Heart left ventricle (tissue), 13 donors: ENCODE results near the gene CCR1.

Experiments used
- POLR2A ChIP-seq, 2 donors: fragments of 450-650 bp; IDR thresholded peaks; one replicate each; pipeline ENCODE4 v1.6.1; 2017; ENCODE audit warnings: antibody characterized with exemption in 2 of 2, mild to moderate bottlenecking in 2 of 2, moderate library complexity in 2 of 2
- TF ChIP-seq, protein P1 (sequence below), 12 donors: fragments of 200-600 bp; sonication (generic) in 4 of 12; IDR thresholded peaks; one replicate each; pipeline versions ENCODE4 v1.5.0 to v1.8.0; 2018 to 2022; ENCODE audit warnings: antibody characterized with exemption in 12 of 12, mild to moderate bottlenecking in 5 of 12
- donor health status: ischemic (EF 13 %, LVEDD 7.1; RV severe dilation, severe dysfunction).
- donor health status: DM: no; HTN: yes; CAD: no.
- donor health status: DM: no; HTN: no; CAD: no.
- donor health status: ischemic (EF 25% LVEDD 6.9; RV normal size, moderate dysfunction).
- donor health status: ischemic (EF 25% LVEDD 5.7; RV mildly dilated, moderate dysfunction).
- donor health status: ischemic (EF 35%, LVEDD 5.7; RV mildly dilated, moderate dysfunction).
- donor health status: nonischemic (EF 11% LVEDD 7.7; RV severe dilation, severe dysfunction).
- donor health status: DM: yes; HTN: yes; CAD: no.
- donor health status: PGD.
- donor health status: ischemic (EF 29% LVEDD 5.4; RV normal size, mild dysfunction).
- donor health status: nonischemic (EF 23%, LVEDD 6.1; RV moderate dilation, normal function).

DNA sequence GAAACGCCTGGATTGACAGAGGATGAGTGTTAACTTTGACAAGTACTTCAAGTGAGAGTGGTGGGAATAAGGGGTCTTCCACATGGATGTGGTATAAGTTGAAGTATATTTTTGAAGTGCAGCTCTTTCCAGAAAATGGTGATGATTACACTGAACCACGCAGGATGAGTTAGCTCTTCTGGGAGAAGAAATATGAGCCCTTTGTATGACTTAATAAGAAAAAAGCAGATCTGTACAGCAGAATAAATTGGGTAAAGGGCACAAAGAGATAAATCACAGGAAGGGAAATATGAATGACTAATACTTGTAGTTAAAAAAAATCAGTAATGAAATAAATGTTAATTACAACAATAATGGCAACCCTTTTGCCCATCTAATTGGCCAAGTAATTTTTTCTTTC is 35.4 kb upstream of the CCR1 start:
- TF ChIP-seq, protein P1, sequence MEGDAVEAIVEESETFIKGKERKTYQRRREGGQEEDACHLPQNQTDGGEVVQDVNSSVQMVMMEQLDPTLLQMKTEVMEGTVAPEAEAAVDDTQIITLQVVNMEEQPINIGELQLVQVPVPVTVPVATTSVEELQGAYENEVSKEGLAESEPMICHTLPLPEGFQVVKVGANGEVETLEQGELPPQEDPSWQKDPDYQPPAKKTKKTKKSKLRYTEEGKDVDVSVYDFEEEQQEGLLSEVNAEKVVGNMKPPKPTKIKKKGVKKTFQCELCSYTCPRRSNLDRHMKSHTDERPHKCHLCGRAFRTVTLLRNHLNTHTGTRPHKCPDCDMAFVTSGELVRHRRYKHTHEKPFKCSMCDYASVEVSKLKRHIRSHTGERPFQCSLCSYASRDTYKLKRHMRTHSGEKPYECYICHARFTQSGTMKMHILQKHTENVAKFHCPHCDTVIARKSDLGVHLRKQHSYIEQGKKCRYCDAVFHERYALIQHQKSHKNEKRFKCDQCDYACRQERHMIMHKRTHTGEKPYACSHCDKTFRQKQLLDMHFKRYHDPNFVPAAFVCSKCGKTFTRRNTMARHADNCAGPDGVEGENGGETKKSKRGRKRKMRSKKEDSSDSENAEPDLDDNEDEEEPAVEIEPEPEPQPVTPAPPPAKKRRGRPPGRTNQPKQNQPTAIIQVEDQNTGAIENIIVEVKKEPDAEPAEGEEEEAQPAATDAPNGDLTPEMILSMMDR (IDR thresholded peaks at IDR 0.05), result no peak
- TF ChIP-seq POLR2A (IDR thresholded peaks at IDR 0.05), result no peak
